GM19351 (cell line): Measurements from ENCODE around the gene CDON.
"Not testable (repeated sequence)": the region's sequence is repeated elsewhere in the genome, so short reads cannot be mapped to it uniquely, and the experiment has no call there.

Experiments used
- ATAC-seq: cut with Tn5 transposase; IDR thresholded peaks from one replicate; pipeline ENCODE4 v1.9.1; 2021; ENCODE audit warnings: mild to moderate bottlenecking, moderate library complexity; ENCODE audit not compliant: unreplicated experiment

Gene CDON

GRCh38 chr11:126046570-126047195 lies 16.0 kb downstream of the CDON start:
- no peak for ATAC-seq

GRCh38 chr11:126039485-126040271 lies 23.0 kb downstream of the CDON start:
- ATAC-seq = no peak

- no peak for ATAC-seq
Observed at GRCh38 chr11:126035718-126036117, 26.9 kb downstream of the CDON start.

- ATAC-seq = no peak
Observed at GRCh38 chr11:126034933-126035425, 27.7 kb downstream of the CDON start.

- ATAC-seq = no peak
Observed at GRCh38 chr11:126034039-126034932, 28.4 kb downstream of the CDON start.

- ATAC-seq = no peak
Observed at GRCh38 chr11:126032375-126032774, 30.3 kb downstream of the CDON start.

- ATAC-seq = no peak
Observed at GRCh38 chr11:126029805-126030204, 32.9 kb downstream of the CDON start.

GRCh38 chr11:126029237-126029636 lies 33.4 kb downstream of the CDON start:
- no peak for ATAC-seq

- not testable (repeated sequence) for ATAC-seq
Observed at GRCh38 chr11:126028534-126028933, 34.1 kb downstream of the CDON start.

- no peak for ATAC-seq
Observed at GRCh38 chr11:126026579-126026978, 36.1 kb downstream of the CDON start.

- ATAC-seq = no peak
Observed at GRCh38 chr11:126025822-126026221, 36.8 kb downstream of the CDON start.

- ATAC-seq = no peak
Observed at GRCh38 chr11:126024123-126024522, 38.5 kb downstream of the CDON start.

GRCh38 chr11:126012852-126013251 lies 49.8 kb downstream of the CDON start:
- no peak for ATAC-seq

GRCh38 chr11:126011754-126012153 lies 50.9 kb downstream of the CDON start:
- ATAC-seq = no peak

GRCh38 chr11:126011265-126011664 lies 51.4 kb downstream of the CDON start:
- ATAC-seq = no peak

- no peak for ATAC-seq
Observed at GRCh38 chr11:126008956-126009355, 53.7 kb downstream of the CDON start.

GRCh38 chr11:126007238-126007637 lies 55.4 kb downstream of the CDON start:
- no peak for ATAC-seq

- ATAC-seq = no peak
Observed at GRCh38 chr11:126006068-126006467, 56.6 kb downstream of the CDON start.

GRCh38 chr11:126002181-126002580 lies 60.5 kb downstream of the CDON start:
- ATAC-seq = no peak

- no peak for ATAC-seq
Observed at GRCh38 chr11:125999234-125999880, 63.3 kb downstream of the CDON start.

GRCh38 chr11:125998267-125998666 lies 64.4 kb downstream of the CDON start:
- no peak for ATAC-seq
